H1 (cell line): ENCODE data around the gene POLE3. TPM values are rescaled to one million over a fixed set of nuclear protein-coding genes. Genes with fewer than 3 reads are reported as not detected.

Source experiments
- CTCF ChIA-PET: fragments of 300-600 bp; sonication (Branson Sonifier 250); formaldehyde crosslinking; loops from one replicate; lab custom pipeline; 2021; ENCODE audit not compliant: partially characterized antibody; lab: Charles Lee
- POLR2A ChIA-PET: fragments of 300-600 bp; sonication (Branson Sonifier 250); formaldehyde crosslinking; loops from one replicate; lab custom pipeline; 2021; ENCODE audit warnings: inconsistent platforms; ENCODE audit not compliant: partially characterized antibody; lab: Charles Lee
- DNase-seq, 2 experiments: peaks; one replicate each; pipeline versions ENCODE4 v3.0.0 to v3.0.0-alpha.2; 2010 to 2022; ENCODE audit warnings: low spot score in 2 of 2, low read depth in 1 of 2, mixed read lengths in 1 of 2
- FAIRE-seq: peaks from 2 replicates; lab custom pipeline; 2011; peaks lifted over from hg19 to GRCh38; lab: Jason Lieb, UNC
- H2AFZ ChIP-seq: 2 replicates; pipeline ENCODE4 v1.8.1; 2012; ENCODE audit warnings: low read length, inconsistent platforms
- H2AK5ac ChIP-seq: 2 replicates; pipeline ENCODE4 v1.6.1; 2013; ENCODE audit warnings: low read depth, low read length
- H2BK120ac ChIP-seq: replicated peaks from 2 replicates; pipeline ENCODE3; 2013; ENCODE audit warnings: low read depth, low read length, inconsistent platforms
- H2BK12ac ChIP-seq: 2 replicates; pipeline ENCODE4 v1.6.1; 2013; ENCODE audit warnings: low read depth, low read length
- H2BK15ac ChIP-seq: 2 replicates; pipeline ENCODE4 v1.6.1; 2013; ENCODE audit warnings: low read length
- H2BK20ac ChIP-seq: 2 replicates; pipeline ENCODE4 v1.6.1; 2013; ENCODE audit warnings: low read length
- H2BK5ac ChIP-seq: 2 replicates; pipeline ENCODE4 v1.6.1; 2013; ENCODE audit warnings: low read depth, low read length
- H3K14ac ChIP-seq: 2 replicates; pipeline ENCODE4 v1.6.1; 2013; ENCODE audit warnings: inconsistent platforms; ENCODE audit not compliant: insufficient read length
- H3K18ac ChIP-seq: 2 replicates; pipeline ENCODE4 v1.6.1; 2013; ENCODE audit warnings: low read length; ENCODE audit errors: extremely low read depth
- H3K23ac ChIP-seq: 2 replicates; pipeline ENCODE4 v1.6.1; 2013; ENCODE audit warnings: inconsistent platforms; ENCODE audit not compliant: insufficient read length
- H3K23me2 ChIP-seq: 2 replicates; pipeline ENCODE4 v1.6.1; 2013; ENCODE audit warnings: low read depth, low read length
- H3K27ac ChIP-seq: 2 replicates; pipeline ENCODE4 v1.6.1; 2011; ENCODE audit warnings: low read depth, low read length, inconsistent platforms
- H3K27me3 ChIP-seq, 4 experiments: replicated peaks in 1 of 4; 1 replicate in 1 of 4; 2 replicates in 3 of 4; pipeline versions ENCODE4 v1.6.1 to v1.8.1; 2011 to 2013; ENCODE audit warnings: low read length in 3 of 4, mild to moderate bottlenecking in 3 of 4, inconsistent platforms in 2 of 4, mixed read lengths in 2 of 4, moderate library complexity in 1 of 4; ENCODE audit not compliant: control insufficient read depth in 3 of 4, insufficient read depth in 3 of 4; ENCODE audit errors: extremely low read depth in 1 of 4
- H3K36me3 ChIP-seq, 4 experiments: 2 replicates each; pipeline versions ENCODE4 v1.6.1 to v1.8.1; 2011 to 2013; ENCODE audit warnings: mild to moderate bottlenecking in 4 of 4, low read length in 3 of 4, moderate library complexity in 2 of 4, control low read depth in 1 of 4, inconsistent platforms in 1 of 4; ENCODE audit not compliant: insufficient read depth in 4 of 4, control insufficient read depth in 2 of 4
- H3K4ac ChIP-seq: replicated peaks from 2 replicates; pipeline ENCODE3; 2013; ENCODE audit warnings: low read length, low read depth, mixed read lengths, inconsistent platforms; ENCODE audit not compliant: insufficient read length
- H3K4me1 ChIP-seq, 4 experiments: replicated peaks in 1 of 4; 1 replicate in 1 of 4; 2 replicates in 3 of 4; pipeline versions ENCODE4 v1.6.1 to v1.8.1; 2011 to 2013; ENCODE audit warnings: low read length in 3 of 4, inconsistent platforms in 2 of 4, mixed read lengths in 1 of 4; ENCODE audit not compliant: insufficient read depth in 4 of 4, control insufficient read depth in 3 of 4
- H3K4me2 ChIP-seq, 2 experiments: 2 replicates each; pipeline versions ENCODE4 v1.6.1 to v1.8.1; 2011 to 2013; ENCODE audit warnings: low read depth in 2 of 2, low read length in 2 of 2, control low read depth in 1 of 2, inconsistent platforms in 1 of 2, mild to moderate bottlenecking in 1 of 2; ENCODE audit not compliant: insufficient read depth in 1 of 2
- H3K4me3 ChIP-seq, 4 experiments: fragments of 200-600, 300-600 bp in 1 of 4; sonication (generic), shearing (Covaris generic), sonication (Bioruptor Twin) in 1 of 4; 2 replicates each; pipeline versions ENCODE4 v1.5.1 to v1.8.1; 2011 to 2016; ENCODE audit warnings: low read length in 4 of 4, low read depth in 3 of 4, control low read depth in 2 of 4, inconsistent platforms in 2 of 4, mild to moderate bottlenecking in 2 of 4, mixed read lengths in 1 of 4, moderate library complexity in 1 of 4; ENCODE audit not compliant: insufficient read depth in 2 of 4; ENCODE audit errors: extremely low read depth in 1 of 4
- H3K56ac ChIP-seq: replicated peaks from 2 replicates; pipeline ENCODE3; 2013; ENCODE audit warnings: low read depth, mild to moderate bottlenecking, mixed read lengths, low read length, inconsistent platforms; ENCODE audit not compliant: insufficient read length
- H3K79me1 ChIP-seq: 2 replicates; pipeline ENCODE4 v1.6.1; 2013; ENCODE audit warnings: low read depth, low read length, control low read depth
- H3K79me2 ChIP-seq, 2 experiments: 2 replicates each; pipeline versions ENCODE4 v1.6.1 to v1.8.1; 2012 to 2013; ENCODE audit warnings: low read length in 2 of 2, mild to moderate bottlenecking in 2 of 2, inconsistent platforms in 1 of 2; ENCODE audit not compliant: insufficient read depth in 2 of 2, control insufficient read depth in 1 of 2
- H3K9ac ChIP-seq, 4 experiments: replicated peaks in 1 of 4; 1 replicate in 1 of 4; 2 replicates in 3 of 4; pipeline versions ENCODE4 v1.6.1 to v1.8.1; 2011 to 2013; ENCODE audit warnings: low read depth in 3 of 4, low read length in 3 of 4, control low read depth in 2 of 4, mild to moderate bottlenecking in 2 of 4, moderate library complexity in 2 of 4, inconsistent platforms in 1 of 4; ENCODE audit errors: extremely low read depth in 1 of 4
- H3K9me3 ChIP-seq, 2 experiments: 2 replicates each; pipeline versions ENCODE4 v1.6.1 to v1.8.1; 2012 to 2013; ENCODE audit warnings: mild to moderate bottlenecking in 2 of 2, moderate library complexity in 2 of 2, control low read depth in 1 of 2, inconsistent platforms in 1 of 2, low read depth in 1 of 2, low read length in 1 of 2, mixed read lengths in 1 of 2; ENCODE audit not compliant: insufficient read depth in 2 of 2
- H4K20me1 ChIP-seq, 2 experiments: replicated peaks in 1 of 2; 2 replicates each; pipeline versions ENCODE3 to v1.8.1; 2011 to 2013; ENCODE audit warnings: inconsistent platforms in 2 of 2, low read length in 2 of 2, mild to moderate bottlenecking in 1 of 2; ENCODE audit not compliant: insufficient read depth in 2 of 2, control insufficient read depth in 1 of 2
- H4K5ac ChIP-seq: 2 replicates; pipeline ENCODE4 v1.6.1; 2013; ENCODE audit warnings: low read length, low read depth, mixed read lengths, inconsistent platforms; ENCODE audit not compliant: insufficient read length
- H4K8ac ChIP-seq: 2 replicates; pipeline ENCODE4 v1.8.0; 2013; ENCODE audit warnings: mild to moderate bottlenecking, moderate library complexity, low read length, inconsistent platforms; ENCODE audit not compliant: insufficient read depth; ENCODE audit errors: extremely low read depth
- H4K91ac ChIP-seq: replicated peaks from 2 replicates; pipeline ENCODE3; 2013; ENCODE audit warnings: low read length, mixed read lengths, inconsistent platforms; ENCODE audit not compliant: insufficient read length
- JUND ChIP-seq: IDR thresholded peaks from 2 replicates; pipeline ENCODE4 v1.6.1; 2011; ENCODE audit warnings: mild to moderate bottlenecking, improper control_type of control experiment, low read length
- KDM4A ChIP-seq: IDR thresholded peaks from one replicate; pipeline ENCODE4 v1.7.1; 2012; ENCODE audit warnings: low read depth, mild to moderate bottlenecking, moderate library complexity, low read length, inconsistent platforms; ENCODE audit not compliant: severe bottlenecking
- NRF1 ChIP-seq: IDR thresholded peaks from 2 replicates; pipeline ENCODE4 v1.6.1; 2011; ENCODE audit warnings: mild to moderate bottlenecking, low read depth, low read length, improper control_type of control experiment
- RFX5 ChIP-seq: IDR thresholded peaks from 2 replicates; pipeline ENCODE4 v1.6.1; 2011; ENCODE audit warnings: low read depth, low read length, improper control_type of control experiment, borderline replicate concordance
- WGBS, 2 experiments: shearing (Covaris generic) in 1 of 2; methylation state at CpG; one replicate each; pipeline versions ENCODE4 v1.1.6 to v1.1.7; 2013 to 2015; ENCODE audit warnings: low lambda C conversion rate in 2 of 2, mixed read lengths in 2 of 2, inconsistent platforms in 1 of 2, low coverage in 1 of 2, missing lambda C conversion rate in 1 of 2; ENCODE audit not compliant: insufficient replicate concordance in 2 of 2, insufficient coverage in 1 of 2, insufficient read length in 1 of 2; ENCODE audit errors: extremely low coverage in 1 of 2, missing lambda C conversion rate in 1 of 2; 5-methylcytosine and 5-hydroxymethylcytosine counted together
- polyA plus RNA-seq, 7 experiments: library from polyadenylated mRNA; depleted of rRNA in 3 of 7; stranded (reverse) in 5 of 7; unstranded in 2 of 7; fragments of >200 nt in 5 of 7; fragments of 200-250 nt in 2 of 7; gene quantifications; 1 replicate in 5 of 7; 2 replicates in 1 of 7; 4 replicates in 1 of 7; pipeline versions ENCODE4 v1.2.1 to v1.2.3, GENCODE V29; 2011 to 2013; ENCODE audit warnings: missing spikeins in 2 of 7, mixed read lengths in 2 of 7
- total RNA-seq: library from RNA; stranded (reverse); fragmentation: NEBNext Ultra II Directional; extraction: Animal tissue kit (Norgen Biotek cat#: 25700); gene quantifications from 2 replicates; pipeline ENCODE4 v1.2.1, GENCODE V29; 2021

Gene POLE3
- total and polyA plus RNA-seq, 2 of the 8 experiments (the other 6 are each of a cell fraction or from before 2014, with no cell fraction given) = 52.7 to 77.3 TPM

GRCh38 chr9:113397203-113397631 is 13.3 kb downstream of the POLE3 start:
- ChIA-PET CTCF (interaction anchor here (1.2 to 2.0 kb wide), 4 partner anchors 10 to 27 kb away, joined by 3 to 4 read pairs (median 4); no protein-coding TSS in a partner anchor), POLR2A (interaction anchor here (1.1 to 1.5 kb wide), 2 partner anchors 10 to 13 kb away, joined by 4 to 6 read pairs; partner anchors contain the start of genes C9orf43 and POLE3)
- Histone ChIP-seq H3K27me3 (no peaks in the 10 kb centered on the region), H3K4me3 (no peak overlapping the region), H2BK5ac (no peak overlapping the region), H2AFZ (no peak overlapping the region), H3K14ac (no peak overlapping the region), H3K9ac (no peak overlapping the region), H3K23me2 (no peaks in the 10 kb centered on the region), H4K5ac (no peak overlapping the region), H2AK5ac (no peak overlapping the region), H2BK15ac (no peak overlapping the region), H4K8ac (no peak overlapping the region), H4K20me1 (no peaks in the 10 kb centered on the region), H3K9me3 (no peaks in the 10 kb centered on the region), H3K18ac (no peak overlapping the region), H3K79me1 (no peaks in the 10 kb centered on the region; the same call in 1 of the 2 replicates), H2BK20ac (no peak overlapping the region), H3K4me1 (peaks cover 0 to 2% (median 0%) of the 10 kb centered on the region in 4 experiments; a peak in 2 of 7 replicates), H3K4me2 (no peak overlapping the region), H3K27ac (no peak overlapping the region), H3K56ac (no peak overlapping the region), H2BK12ac (no peak overlapping the region), H3K4ac (no peak overlapping the region), H3K23ac (no peak overlapping the region), H2BK120ac (no peak overlapping the region), H3K79me2 (no peaks in the 10 kb centered on the region), H3K36me3 (no peaks in the 10 kb centered on the region), H4K91ac (no peak overlapping the region)
- no peak for DNase-seq
- no peak for FAIRE-seq
- TF ChIP-seq KDM4A (no peak), JUND (no peak), NRF1 (no peak), RFX5 (no peak)
- 94% methylated on average over 3 of the region's 3 CpGs; no CpG with 5 or more reads in 1 of the 2 experiments for WGBS, 2 experiments
